ENCODE results near the gene DIAPH2.

DNA sequence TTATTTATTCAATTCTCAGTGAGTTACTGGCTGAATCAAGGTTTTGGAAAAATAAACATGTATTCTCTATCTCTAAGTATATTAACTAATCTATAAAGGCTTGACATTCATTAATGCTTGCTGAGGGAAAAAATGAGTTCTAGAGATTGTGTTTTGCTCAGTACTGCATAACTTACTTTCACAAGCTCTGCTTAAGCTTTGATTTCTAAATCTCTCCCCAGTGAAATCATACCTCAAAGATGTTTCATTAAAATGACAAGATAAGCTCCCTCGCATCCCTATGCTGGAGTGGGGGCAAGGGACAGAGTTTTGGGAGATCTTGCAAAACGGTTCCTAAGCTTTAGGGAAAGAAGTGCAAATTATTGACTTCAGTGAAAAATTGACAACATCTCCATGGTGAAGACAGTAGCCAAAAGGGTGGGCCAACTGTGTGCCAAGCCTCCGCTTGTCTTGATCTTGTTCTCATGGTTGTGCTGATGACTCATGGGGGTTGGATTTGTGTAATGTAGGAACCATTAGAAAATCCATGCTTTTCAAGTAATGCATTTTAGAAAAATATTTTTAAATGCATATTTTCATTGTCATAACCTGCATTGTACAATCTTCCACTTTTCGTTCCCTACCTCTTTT, 720.5 kb downstream of the DIAPH2 start:
- TF ChIP-seq, protein P1, sequence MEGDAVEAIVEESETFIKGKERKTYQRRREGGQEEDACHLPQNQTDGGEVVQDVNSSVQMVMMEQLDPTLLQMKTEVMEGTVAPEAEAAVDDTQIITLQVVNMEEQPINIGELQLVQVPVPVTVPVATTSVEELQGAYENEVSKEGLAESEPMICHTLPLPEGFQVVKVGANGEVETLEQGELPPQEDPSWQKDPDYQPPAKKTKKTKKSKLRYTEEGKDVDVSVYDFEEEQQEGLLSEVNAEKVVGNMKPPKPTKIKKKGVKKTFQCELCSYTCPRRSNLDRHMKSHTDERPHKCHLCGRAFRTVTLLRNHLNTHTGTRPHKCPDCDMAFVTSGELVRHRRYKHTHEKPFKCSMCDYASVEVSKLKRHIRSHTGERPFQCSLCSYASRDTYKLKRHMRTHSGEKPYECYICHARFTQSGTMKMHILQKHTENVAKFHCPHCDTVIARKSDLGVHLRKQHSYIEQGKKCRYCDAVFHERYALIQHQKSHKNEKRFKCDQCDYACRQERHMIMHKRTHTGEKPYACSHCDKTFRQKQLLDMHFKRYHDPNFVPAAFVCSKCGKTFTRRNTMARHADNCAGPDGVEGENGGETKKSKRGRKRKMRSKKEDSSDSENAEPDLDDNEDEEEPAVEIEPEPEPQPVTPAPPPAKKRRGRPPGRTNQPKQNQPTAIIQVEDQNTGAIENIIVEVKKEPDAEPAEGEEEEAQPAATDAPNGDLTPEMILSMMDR (IDR thresholded peaks at IDR 0.05; ENCODE audit: low read length), result no peak
- TF ChIP-seq EZH2 (optimal IDR thresholded peaks at IDR 0.05; ENCODE audit: low read depth, low read length), result no peak
